ENCODE measurements around the gene TNNT3. TPM values are rescaled to one million over a fixed set of nuclear protein-coding genes. Genes with fewer than 3 reads are reported as not detected.

The TNNT3 gene
- total RNA-seq = 154 TPM

GRCh38 chr11:1919391-1920127 lies at the start of gene TNNT3:
Gene TNNT3, plus strand, starts transcription at chr11:1919703. Its CDS starts 3,172 bp downstream, at chr11:1922875.

GRCh38 chr11:1891831-1892115 lies 27.7 kb upstream of the TNNT3 start, which contains the start of gene PRR33:
Gene PRR33, minus strand, starts transcription at chr11:1891895. Its CDS starts 1,311 bp downstream, at chr11:1890584.

GRCh38 chr11:1946812-1947484 lies 27.4 kb downstream of the TNNT3 start, which contains the start of gene MRPL23:
Gene MRPL23, plus strand, starts transcription at chr11:1947332. Its CDS starts 31 bp downstream, at chr11:1947363.

Other genes with a start within 250 kb of the TNNT3 start
- gene KRTAP5-6, start 222.5 kb upstream of the TNNT3 start, total RNA-seq = not detected
- gene IFITM10, start 169.1 kb upstream of the TNNT3 start, total RNA-seq = 9.5 TPM
- 167 TPM for gene CTSD, start 155.8 kb upstream of the TNNT3 start, total RNA-seq
- gene SYT8, start 84.7 kb upstream of the TNNT3 start, total RNA-seq = 9.7 TPM
- gene TNNI2, start 80.7 kb upstream of the TNNT3 start, total RNA-seq = 103 TPM
- 29.1 TPM for gene LSP1, start 66.6 kb upstream of the TNNT3 start, total RNA-seq
- gene PRR33, start 27.8 kb upstream of the TNNT3 start, total RNA-seq = 0.16 TPM
- gene MRPL23, start 27.6 kb downstream of the TNNT3 start, total RNA-seq = 33.5 TPM
- 3,111 TPM for gene H19, start 78.1 kb downstream of the TNNT3 start, total RNA-seq
- 458 TPM for gene IGF2, start 219.7 kb downstream of the TNNT3 start, total RNA-seq
- not detected for gene INS, start 241.5 kb downstream of the TNNT3 start, total RNA-seq